Natural killer cell (primary cell): Measurements from ENCODE around the gene ATF7. TPM values are rescaled to one million over a fixed set of nuclear protein-coding genes. Genes with fewer than 3 reads are reported as not detected.

ENCODE experiments used
- ATAC-seq, 3 donors: fragments of 150-1000 bp in 2 of 3; fragments of 200-7000 bp in 1 of 3; cut with Tn5 transposase; 1 replicate in 1 of 3; 2 replicates in 2 of 3; pipeline ENCODE4 v1.10.0; 2021; ENCODE audit warnings: mild to moderate bottlenecking in 2 of 3, moderate library complexity in 2 of 3
- DNase-seq, 2 donors: peaks; one replicate each; pipeline versions ENCODE4 v3.0.0 to v3.0.0-alpha.2; 2013 to 2021; ENCODE audit warnings: mixed read lengths in 1 of 2
- H3K27ac ChIP-seq: one replicate; pipeline ENCODE4 v1.5.1; 2013; ENCODE audit warnings: mild to moderate bottlenecking, low read length
- H3K27me3 ChIP-seq: one replicate; pipeline ENCODE4 v1.6.1; 2013; ENCODE audit warnings: low read length; ENCODE audit not compliant: control insufficient read depth, insufficient read depth
- H3K36me3 ChIP-seq: one replicate; pipeline ENCODE4 v1.6.1; 2013; ENCODE audit warnings: low read length; ENCODE audit not compliant: control insufficient read depth, insufficient read depth
- H3K4me1 ChIP-seq: one replicate; pipeline ENCODE4 v1.6.1; 2013; ENCODE audit warnings: low read length; ENCODE audit not compliant: control insufficient read depth, insufficient read depth
- H3K4me3 ChIP-seq: one replicate; pipeline ENCODE4 v1.5.1; 2013; ENCODE audit warnings: low read length
- H3K9me3 ChIP-seq: one replicate; pipeline ENCODE4 v1.6.1; 2013; ENCODE audit warnings: low read length; ENCODE audit not compliant: control insufficient read depth, insufficient read depth
- H3K27ac Mint-ChIP-seq, 2 donors: one replicate each; pipeline ENCODE4 v1.8.0; 2022; ENCODE audit warnings: mild to moderate bottlenecking in 2 of 2, mixed read lengths in 2 of 2, moderate library complexity in 1 of 2
- H3K27me3 Mint-ChIP-seq, 2 donors: one replicate each; pipeline ENCODE4 v1.8.0; 2022; ENCODE audit warnings: low read depth in 2 of 2, mixed read lengths in 2 of 2
- H3K36me3 Mint-ChIP-seq: one replicate; pipeline ENCODE4 v1.8.0; 2022; ENCODE audit warnings: mixed read lengths
- H3K4me1 Mint-ChIP-seq, 2 donors: one replicate each; pipeline ENCODE4 v1.8.0; 2022; ENCODE audit warnings: mixed read lengths in 2 of 2
- H3K4me3 Mint-ChIP-seq: one replicate; pipeline ENCODE4 v1.8.0; 2022; ENCODE audit warnings: mild to moderate bottlenecking, moderate library complexity, mixed read lengths
- H3K9me3 Mint-ChIP-seq, 2 donors: one replicate each; pipeline ENCODE4 v1.8.0; 2022; ENCODE audit warnings: mixed read lengths in 2 of 2
- CTCF ChIP-seq: fragments of 200-600 bp; IDR thresholded peaks from one replicate; pipeline ENCODE4 v1.8.0; 2022; ENCODE audit warnings: antibody characterized with exemption
- WGBS: methylation state at CpG from one replicate; pipeline ENCODE4 v1.1.7; 2013; ENCODE audit warnings: missing lambda C conversion rate; ENCODE audit not compliant: insufficient coverage; 5-methylcytosine and 5-hydroxymethylcytosine counted together
- intact Hi-C: fragments of 100-400 bp; cut with micrococcal nuclease; formaldehyde crosslinking; loops from one replicate; pipeline ENCODE4 v1.14.2; 2022
- total RNA-seq, 4 donors: library from RNA; stranded (reverse); fragments of 120-200 nt in 1 of 4; gene quantifications; one replicate each; pipeline versions ENCODE4 v1.2.3 to v1.2.4, GENCODE V29; 2013 to 2022

ATF7 gene
- total RNA-seq, 3 donors from 2014 or later (not counting 1 experiment from before 2014, with no cell fraction given): 32.3 to 42.3 (median 34.9) TPM

- H3K4me1 ChIP-seq: peaks cover 37% of the 10 kb centered on the region
- Mint-ChIP-seq H3K27me3 (no peaks in the 10 kb centered on the region), H3K27ac (peak overlapping the region in 1 of 2 donors; percentile 31), H3K4me3 (no peak overlapping the region), H3K36me3 (no peaks in the 10 kb centered on the region), H3K4me1 (peaks cover 20 to 41% of the 10 kb centered on the region in 2 donors), H3K9me3 (no peaks in the 10 kb centered on the region)
- intact Hi-C loops: no loop called here
- no peak overlapping the region for H3K4me3 ChIP-seq
- no peaks in the 10 kb centered on the region for H3K27me3 ChIP-seq
- 98% methylated on average over 5 of the region's 5 CpGs for WGBS
- peaks cover 24% of the 10 kb centered on the region for H3K36me3 ChIP-seq
- H3K9me3 ChIP-seq: no peaks in the 10 kb centered on the region
- ATAC-seq (no peak), DNase-seq (no peak)
- no peak for TF ChIP-seq CTCF
- no peak overlapping the region for H3K27ac ChIP-seq
These were observed 136.8 kb downstream of the ATF7 start for GRCh38 chr12:53489242-53489864.

GRCh38 chr12:53486736-53487487 lies 139.3 kb downstream of the ATF7 start:
- Mint-ChIP-seq H3K27ac (peak overlapping the region; percentile 34 to 70), H3K9me3 (no peaks in the 10 kb centered on the region), H3K36me3 (no peaks in the 10 kb centered on the region), H3K4me3 (no peak overlapping the region), H3K27me3 (no peaks in the 10 kb centered on the region), H3K4me1 (peaks cover 5 to 26% of the 10 kb centered on the region in 2 donors)
- no peak for DNase-seq
- WGBS: 93% methylated on average over 17 of the region's 17 CpGs
- no peaks in the 10 kb centered on the region for H3K27me3 ChIP-seq
- H3K9me3 ChIP-seq: no peaks in the 10 kb centered on the region
- H3K27ac ChIP-seq: no peak overlapping the region
- H3K4me1 ChIP-seq: peaks cover 18% of the 10 kb centered on the region
- no peak overlapping the region for H3K4me3 ChIP-seq
- ATAC-seq: no peak
- no peak for TF ChIP-seq CTCF
- intact Hi-C loops: no loop called here
- peaks cover 46% of the 10 kb centered on the region for H3K36me3 ChIP-seq

- no peak for TF ChIP-seq CTCF
- H3K9me3 ChIP-seq: no peaks in the 10 kb centered on the region
- Mint-ChIP-seq H3K27ac (peak overlapping the region; percentile 34 to 70), H3K9me3 (no peaks in the 10 kb centered on the region), H3K36me3 (no peaks in the 10 kb centered on the region), H3K27me3 (no peaks in the 10 kb centered on the region), H3K4me3 (no peak overlapping the region), H3K4me1 (peaks cover 5 to 28% of the 10 kb centered on the region in 2 donors)
- no peak for ATAC-seq
- H3K36me3 ChIP-seq: peaks cover 51% of the 10 kb centered on the region
- peak in 1 of 2 donors; percentile 28 for DNase-seq
- H3K27me3 ChIP-seq: no peaks in the 10 kb centered on the region
- intact Hi-C loops: no loop called here
- no peak overlapping the region for H3K4me3 ChIP-seq
- whole genome bisulfite sequencing: 83% methylated on average over 9 of the region's 10 CpGs
- peaks cover 18% of the 10 kb centered on the region for H3K4me1 ChIP-seq
- no peak overlapping the region for H3K27ac ChIP-seq
These were observed 140.0 kb downstream of the ATF7 start for GRCh38 chr12:53485955-53486735.
